Upper lobe of left lung (tissue), 6 donors: ENCODE results near the gene CACNA1A. TPM values are rescaled to one million over a fixed set of nuclear protein-coding genes. Genes with fewer than 3 reads are reported as not detected.

Source experiments
- ATAC-seq, 2 donors: fragments of 200-7000 bp; cut with Tn5 transposase; one replicate each; pipeline ENCODE4 v1.9.1; 2022; ENCODE audit warnings: mild to moderate bottlenecking in 2 of 2, moderate library complexity in 2 of 2; ENCODE audit not compliant: low FRiP score in 2 of 2
- DNase-seq, 2 donors: peaks; one replicate each; pipeline ENCODE4 v3.0.0-alpha.2; 2019 to 2020
- H3K27ac ChIP-seq, 4 donors: fragments of 200-600 bp; sonication (generic); one replicate each; pipeline ENCODE4 v1.5.1; 2016 to 2019
- H3K27me3 ChIP-seq, 4 donors: fragments of 200-600 bp; sonication (generic); one replicate each; pipeline ENCODE4 v1.5.1; 2017 to 2019
- H3K36me3 ChIP-seq, 4 donors: fragments of 200-600 bp; sonication (generic); one replicate each; pipeline ENCODE4 v1.5.1; 2016 to 2019
- H3K4me1 ChIP-seq, 4 donors: fragments of 200-600 bp; sonication (generic); one replicate each; pipeline ENCODE4 v1.5.1; 2018 to 2019
- H3K4me3 ChIP-seq, 4 donors: fragments of 200-600 bp; sonication (generic); one replicate each; pipeline ENCODE4 v1.5.1; 2017 to 2019; ENCODE audit warnings: mild to moderate bottlenecking in 2 of 4, moderate library complexity in 1 of 4
- H3K9me3 ChIP-seq, 4 donors: fragments of 200-600 bp; sonication (generic); one replicate each; pipeline ENCODE4 v1.5.1; 2018 to 2019
- EP300 ChIP-seq, 4 donors: sonication (generic); formaldehyde crosslinking; IDR thresholded peaks; one replicate each; pipeline ENCODE4 v1.5.1; 2017; ENCODE audit warnings: antibody characterized with exemption in 4 of 4, control low read depth in 2 of 4
- POLR2A ChIP-seq, 4 donors: fragments of 450-650 bp; IDR thresholded peaks; one replicate each; pipeline ENCODE4 v1.5.1; 2016 to 2017; ENCODE audit warnings: antibody characterized with exemption in 4 of 4, mild to moderate bottlenecking in 2 of 4
- POLR2AphosphoS5 ChIP-seq, 2 donors: sonication (generic); formaldehyde crosslinking; IDR thresholded peaks; one replicate each; pipeline ENCODE4 v1.5.1; 2017; ENCODE audit warnings: antibody characterized with exemption in 2 of 2
- WGBS, 2 donors: methylation state at CpG; one replicate each; pipeline ENCODE4 v1.1.5; 2017 to 2018; 5-methylcytosine and 5-hydroxymethylcytosine counted together
- total RNA-seq, 6 donors: library from RNA; depleted of rRNA in 4 of 6; stranded (reverse); fragments of >200 nt in 4 of 6; gene quantifications; one replicate each; pipeline versions ENCODE4 v1.1.0 to v1.2.1, GENCODE V29; 2016 to 2021
- TF ChIP-seq, protein P1 (sequence below), 6 experiments: fragments of 450-650 bp in 4 of 6; fragments of 200-600 bp in 2 of 6; sonication (generic) in 2 of 6; IDR thresholded peaks; one replicate each; pipeline ENCODE4 v1.5.1; 2016 to 2019; ENCODE audit warnings: antibody characterized with exemption in 6 of 6
- donor health status: DM: no; HTN: no; CAD: no; lungs with moderate emphysema.
- donor health status: DM: no; HTN: yes; CAD: no; lungs with severe emphysema.

Gene CACNA1A
- total RNA-seq, 6 donors from 2014 or later = 0.29 to 0.69 (median 0.67) TPM; not detected in 1

- Histone ChIP-seq H3K9me3 (peaks cover 0 to 3% (median 0%) of the 10 kb centered on the region in 4 donors), H3K27ac (no peak overlapping the region), H3K27me3 (no peaks in the 10 kb centered on the region), H3K36me3 (no peaks in the 10 kb centered on the region), H3K4me1 (no peaks in the 10 kb centered on the region), H3K4me3 (no peak overlapping the region)
- TF ChIP-seq, protein P1, sequence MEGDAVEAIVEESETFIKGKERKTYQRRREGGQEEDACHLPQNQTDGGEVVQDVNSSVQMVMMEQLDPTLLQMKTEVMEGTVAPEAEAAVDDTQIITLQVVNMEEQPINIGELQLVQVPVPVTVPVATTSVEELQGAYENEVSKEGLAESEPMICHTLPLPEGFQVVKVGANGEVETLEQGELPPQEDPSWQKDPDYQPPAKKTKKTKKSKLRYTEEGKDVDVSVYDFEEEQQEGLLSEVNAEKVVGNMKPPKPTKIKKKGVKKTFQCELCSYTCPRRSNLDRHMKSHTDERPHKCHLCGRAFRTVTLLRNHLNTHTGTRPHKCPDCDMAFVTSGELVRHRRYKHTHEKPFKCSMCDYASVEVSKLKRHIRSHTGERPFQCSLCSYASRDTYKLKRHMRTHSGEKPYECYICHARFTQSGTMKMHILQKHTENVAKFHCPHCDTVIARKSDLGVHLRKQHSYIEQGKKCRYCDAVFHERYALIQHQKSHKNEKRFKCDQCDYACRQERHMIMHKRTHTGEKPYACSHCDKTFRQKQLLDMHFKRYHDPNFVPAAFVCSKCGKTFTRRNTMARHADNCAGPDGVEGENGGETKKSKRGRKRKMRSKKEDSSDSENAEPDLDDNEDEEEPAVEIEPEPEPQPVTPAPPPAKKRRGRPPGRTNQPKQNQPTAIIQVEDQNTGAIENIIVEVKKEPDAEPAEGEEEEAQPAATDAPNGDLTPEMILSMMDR (IDR thresholded peaks at IDR 0.05) = no peak
- no peak for TF ChIP-seq POLR2AphosphoS5 (IDR thresholded peaks at IDR 0.05)
- TF ChIP-seq EP300 (IDR thresholded peaks at IDR 0.05) = no peak
- no peak for TF ChIP-seq POLR2A (IDR thresholded peaks at IDR 0.05)
- DNase-seq = no peak
- ATAC-seq = no peak
- 79 to 80% methylated on average over 11 of the region's 11 CpGs for WGBS, 2 donors
Measured at GRCh38 chr19:13252569-13253335, 253.5 kb downstream of the CACNA1A start.

GRCh38 chr19:13244920-13245319 is 261.4 kb downstream of the CACNA1A start:
- TF ChIP-seq POLR2A (IDR thresholded peaks at IDR 0.05) (no peak), POLR2AphosphoS5 (IDR thresholded peaks at IDR 0.05) (no peak), EP300 (IDR thresholded peaks at IDR 0.05) (no peak)
- TF ChIP-seq, protein P1 (IDR thresholded peaks at IDR 0.05) = no peak
- ATAC-seq (no peak), DNase-seq (peak in 1 of 2 donors; percentile 69)
- no peaks in the 10 kb centered on the region for H3K9me3 ChIP-seq
- H3K27me3 ChIP-seq = no peaks in the 10 kb centered on the region
- H3K27ac ChIP-seq = no peak overlapping the region
- WGBS, 2 donors = 92 to 94% methylated on average over 11 to 12 of the region's 12 CpGs
- peaks cover 0 to 4% (median 0%) of the 10 kb centered on the region in 4 donors for H3K4me1 ChIP-seq
- H3K36me3 ChIP-seq = no peaks in the 10 kb centered on the region
- no peak overlapping the region for H3K4me3 ChIP-seq

DNA sequence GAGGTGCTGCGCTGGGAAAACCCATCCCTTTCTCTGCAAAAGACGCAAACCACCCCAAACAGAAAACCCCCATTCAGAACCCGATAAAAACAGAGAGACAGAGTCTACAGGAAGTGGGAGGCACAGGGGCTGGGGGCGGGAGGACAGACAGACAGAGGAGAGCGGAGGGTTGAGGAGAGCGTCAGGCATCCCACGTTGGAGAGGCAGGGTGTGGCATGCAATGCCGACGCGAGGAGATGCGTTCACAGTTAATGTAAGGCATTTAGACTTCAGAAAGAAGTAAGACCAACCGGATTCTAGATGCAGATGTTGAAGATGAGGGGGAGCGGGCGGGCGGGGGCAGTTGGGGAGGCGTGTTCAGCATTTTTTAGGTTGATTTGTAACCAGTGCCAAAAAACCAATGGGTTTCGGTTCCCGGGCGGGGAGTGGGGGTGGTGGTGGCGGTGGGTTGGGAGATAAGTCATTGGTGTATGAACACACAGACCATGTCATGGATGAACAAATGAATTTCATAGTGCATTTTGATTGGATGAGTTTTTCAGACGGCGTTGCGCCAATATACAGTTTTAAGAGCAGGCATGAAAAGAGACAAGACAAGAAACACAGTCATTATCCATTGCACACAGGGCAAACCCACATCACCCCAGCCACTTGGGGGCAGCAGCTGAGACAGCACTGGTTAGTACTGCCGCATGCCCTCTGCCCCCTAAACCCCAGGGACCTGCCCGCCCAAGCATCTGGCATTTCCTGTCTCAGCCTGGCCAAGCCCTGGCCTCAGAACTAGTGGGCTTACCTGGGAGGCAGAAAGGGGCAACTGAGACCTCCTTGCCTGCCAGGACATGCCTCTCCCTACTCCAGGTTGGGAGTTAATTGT is 264.8 kb downstream of the CACNA1A start:
- no peak overlapping the region for H3K27ac ChIP-seq
- 67 to 72% methylated on average over 25 of the region's 25 CpGs for WGBS, 2 donors
- H3K36me3 ChIP-seq = no peaks in the 10 kb centered on the region
- H3K9me3 ChIP-seq = no peaks in the 10 kb centered on the region
- ATAC-seq = no peak
- H3K4me1 ChIP-seq = peaks cover 0 to 4% (median 0%) of the 10 kb centered on the region in 4 donors
- TF ChIP-seq, protein P1 (IDR thresholded peaks at IDR 0.05) = no peak
- TF ChIP-seq POLR2AphosphoS5 (IDR thresholded peaks at IDR 0.05) (no peak), EP300 (IDR thresholded peaks at IDR 0.05) (no peak), POLR2A (IDR thresholded peaks at IDR 0.05) (no peak)
- no peak overlapping the region for H3K4me3 ChIP-seq
- no peaks in the 10 kb centered on the region for H3K27me3 ChIP-seq
- DNase-seq = no peak

GRCh38 chr19:13240312-13241022 is 265.8 kb downstream of the CACNA1A start:
- peaks cover 0 to 8% (median 2%) of the 10 kb centered on the region in 4 donors for H3K9me3 ChIP-seq
- H3K36me3 ChIP-seq = no peaks in the 10 kb centered on the region
- peaks cover 0 to 4% (median 0%) of the 10 kb centered on the region in 4 donors for H3K4me1 ChIP-seq
- TF ChIP-seq, protein P1 (IDR thresholded peaks at IDR 0.05) = no peak
- no peak for TF ChIP-seq POLR2A (IDR thresholded peaks at IDR 0.05)
- TF ChIP-seq EP300 (IDR thresholded peaks at IDR 0.05) = no peak
- TF ChIP-seq POLR2AphosphoS5 (IDR thresholded peaks at IDR 0.05) = no peak
- H3K4me3 ChIP-seq = no peak overlapping the region
- DNase-seq (no peak), ATAC-seq (no peak)
- H3K27ac ChIP-seq = no peak overlapping the region
- WGBS, 2 donors = 61 to 71% methylated on average over 8 to 9 of the region's 9 CpGs
- no peaks in the 10 kb centered on the region for H3K27me3 ChIP-seq
